ENCODE measurements around the gene HCRT.

DNA sequence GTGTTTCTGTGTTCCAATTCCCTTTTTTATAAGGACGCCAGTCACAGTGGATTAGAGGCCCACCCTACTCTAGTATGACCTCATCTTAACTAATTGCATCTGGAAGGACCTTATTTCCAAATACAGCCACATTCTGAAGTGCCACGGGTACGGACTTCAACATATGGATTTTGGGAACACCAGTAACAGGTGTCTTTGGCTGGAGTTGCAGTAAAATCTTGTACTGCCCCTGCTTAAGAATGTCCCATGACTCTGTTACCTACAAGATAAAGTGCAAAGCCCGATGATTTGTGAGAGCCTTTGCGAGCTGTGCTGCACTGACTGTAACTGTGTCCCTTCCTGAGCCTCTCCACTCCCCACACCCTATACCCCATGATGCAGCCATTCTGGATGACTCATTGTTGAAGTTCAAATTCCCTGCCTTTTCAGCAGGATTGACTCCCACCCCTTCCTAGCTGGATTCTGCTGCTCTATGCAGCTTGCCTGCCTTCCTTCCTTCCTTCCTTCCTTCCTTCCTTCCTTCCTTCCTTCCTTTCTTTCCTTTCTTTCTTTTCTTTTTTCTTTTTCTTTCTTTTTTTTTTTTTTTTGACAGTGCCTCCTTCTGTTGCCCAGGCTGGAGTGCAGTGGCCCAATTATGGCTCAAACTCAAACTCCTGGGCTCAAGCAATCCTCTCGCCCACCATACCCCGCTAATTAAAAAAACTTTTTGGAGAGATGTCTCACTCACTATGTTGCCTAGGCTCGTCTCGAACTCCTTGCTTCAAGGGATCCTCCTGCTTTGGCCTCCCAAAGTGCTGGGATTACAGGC, 2.1 kb downstream of the HCRT start:
- TF ChIP-seq YY1 (IDR thresholded peaks at IDR 0.05; ENCODE audit: insufficient read depth, insufficient read length): no peak
- TF ChIP-seq SUZ12 (IDR thresholded peaks at IDR 0.05; ENCODE audit: extremely low read depth, insufficient read depth, insufficient read length): no peak

Data from NT2/D1 (cell line).